ENCODE results near the gene BBS9.

BBS9 gene

DNA sequence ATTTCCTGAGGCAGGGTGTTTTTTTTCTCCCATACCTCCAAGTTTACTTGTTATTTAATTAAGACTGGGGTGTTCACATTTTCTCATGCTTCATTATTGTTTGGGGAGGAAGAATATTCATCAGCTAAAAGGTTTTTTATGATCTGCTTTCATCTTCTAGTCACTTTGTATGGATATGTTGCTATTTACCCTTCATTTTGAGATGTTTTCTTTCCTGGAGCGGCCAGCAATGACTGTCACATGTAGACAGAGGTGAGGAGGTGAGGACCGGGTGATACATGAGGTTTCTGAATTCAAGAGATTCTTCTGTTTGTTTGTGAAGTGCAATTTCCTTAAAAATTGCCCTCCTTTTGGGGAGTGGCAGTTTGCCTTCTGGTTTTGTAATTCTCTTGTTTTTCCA, 514.2 kb downstream of the BBS9 start:
- Histone ChIP-seq H3K9ac (ENCODE audit: low read length) (no peak overlapping the region), H3K27ac (ENCODE audit: low read depth, low read length) (no peak overlapping the region)

DNA sequence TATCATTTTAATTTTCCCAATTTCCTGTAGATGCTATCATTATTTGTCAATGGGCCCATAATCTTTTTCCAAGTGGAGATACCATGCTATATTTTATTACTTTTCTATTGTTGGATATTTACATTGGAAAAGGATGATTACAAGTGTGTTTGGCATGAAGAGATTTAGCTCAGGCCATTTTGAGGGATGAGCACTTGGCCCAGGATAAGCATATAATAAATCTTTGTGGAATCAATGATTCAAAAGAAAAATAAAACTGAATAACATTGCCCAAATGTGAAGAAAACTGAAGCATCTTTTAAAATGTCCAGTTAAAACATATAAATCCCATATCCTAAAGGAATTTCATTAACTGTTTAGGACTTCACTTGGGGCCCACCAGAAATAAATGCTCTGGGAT, 515.1 kb downstream of the BBS9 start:
- Histone ChIP-seq H3K27ac (ENCODE audit: low read depth, low read length) (no peak overlapping the region), H3K9me3 (ENCODE audit: insufficient read depth, low read length) (no peaks in the 10 kb centered on the region), H3K4me3 (ENCODE audit: insufficient read depth, low read length, poor library complexity, severe bottlenecking) (no peak overlapping the region), H3K36me3 (ENCODE audit: low read length) (no peaks in the 10 kb centered on the region), H3F3A (ENCODE audit: insufficient read depth) (no peaks in the 10 kb centered on the region), H3K9me2 (replicated peaks; ENCODE audit: insufficient read depth, low read length) (no peaks in the 10 kb centered on the region; the same call in 1 of the 2 replicates), H3K4me2 (ENCODE audit: low read depth, low read length, poor library complexity, severe bottlenecking) (no peak overlapping the region), H2AFZ (ENCODE audit: low read depth, low read length, severe bottlenecking) (no peak overlapping the region), H3K9ac (ENCODE audit: low read length) (no peak overlapping the region), H4K20me1 (ENCODE audit: low read depth, low read length) (no peaks in the 10 kb centered on the region), H3K79me2 (ENCODE audit: insufficient read depth, low read length) (no peaks in the 10 kb centered on the region), H3K27me3 (ENCODE audit: low read length) (0 out of 2 replicates have a peak, but pooled peaks cover 3% of the 10 kb centered on the region)
- TF ChIP-seq, protein P1, sequence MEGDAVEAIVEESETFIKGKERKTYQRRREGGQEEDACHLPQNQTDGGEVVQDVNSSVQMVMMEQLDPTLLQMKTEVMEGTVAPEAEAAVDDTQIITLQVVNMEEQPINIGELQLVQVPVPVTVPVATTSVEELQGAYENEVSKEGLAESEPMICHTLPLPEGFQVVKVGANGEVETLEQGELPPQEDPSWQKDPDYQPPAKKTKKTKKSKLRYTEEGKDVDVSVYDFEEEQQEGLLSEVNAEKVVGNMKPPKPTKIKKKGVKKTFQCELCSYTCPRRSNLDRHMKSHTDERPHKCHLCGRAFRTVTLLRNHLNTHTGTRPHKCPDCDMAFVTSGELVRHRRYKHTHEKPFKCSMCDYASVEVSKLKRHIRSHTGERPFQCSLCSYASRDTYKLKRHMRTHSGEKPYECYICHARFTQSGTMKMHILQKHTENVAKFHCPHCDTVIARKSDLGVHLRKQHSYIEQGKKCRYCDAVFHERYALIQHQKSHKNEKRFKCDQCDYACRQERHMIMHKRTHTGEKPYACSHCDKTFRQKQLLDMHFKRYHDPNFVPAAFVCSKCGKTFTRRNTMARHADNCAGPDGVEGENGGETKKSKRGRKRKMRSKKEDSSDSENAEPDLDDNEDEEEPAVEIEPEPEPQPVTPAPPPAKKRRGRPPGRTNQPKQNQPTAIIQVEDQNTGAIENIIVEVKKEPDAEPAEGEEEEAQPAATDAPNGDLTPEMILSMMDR (IDR thresholded peaks at IDR 0.05; ENCODE audit: insufficient read depth, low read length, poor library complexity, severe bottlenecking): no peak
- TF ChIP-seq EZH2phosphoT487 (conservative IDR thresholded peaks at IDR 0.05; ENCODE audit: low read length): no peak

More for the DNA sequence above, 514.2 kb downstream of the BBS9 start:
- H3K9me2 ChIP-seq (replicated peaks; ENCODE audit: insufficient read depth, low read length): no peaks in the 10 kb centered on the region; the same call in 1 of the 2 replicates
- no peaks in the 10 kb centered on the region for H4K20me1 ChIP-seq (ENCODE audit: low read depth, low read length)
- H3K36me3 ChIP-seq (ENCODE audit: low read length): no peaks in the 10 kb centered on the region
- H3K4me2 ChIP-seq (ENCODE audit: low read depth, low read length, poor library complexity, severe bottlenecking): no peak overlapping the region
- no peak overlapping the region for H2AFZ ChIP-seq (ENCODE audit: low read depth, low read length, severe bottlenecking)
- TF ChIP-seq EZH2phosphoT487 (conservative IDR thresholded peaks at IDR 0.05; ENCODE audit: low read length): no peak
- TF ChIP-seq, protein P1 (IDR thresholded peaks at IDR 0.05; ENCODE audit: insufficient read depth, low read length, poor library complexity, severe bottlenecking): no peak
- no peaks in the 10 kb centered on the region for H3K79me2 ChIP-seq (ENCODE audit: insufficient read depth, low read length)
- no peaks in the 10 kb centered on the region for H3K9me3 ChIP-seq (ENCODE audit: insufficient read depth, low read length)
- no peaks in the 10 kb centered on the region for H3F3A ChIP-seq (ENCODE audit: insufficient read depth)
- H3K4me3 ChIP-seq (ENCODE audit: insufficient read depth, low read length, poor library complexity, severe bottlenecking): no peak overlapping the region
- 0 out of 2 replicates have a peak, but pooled peaks cover 3% of the 10 kb centered on the region for H3K27me3 ChIP-seq (ENCODE audit: low read length)

DNA sequence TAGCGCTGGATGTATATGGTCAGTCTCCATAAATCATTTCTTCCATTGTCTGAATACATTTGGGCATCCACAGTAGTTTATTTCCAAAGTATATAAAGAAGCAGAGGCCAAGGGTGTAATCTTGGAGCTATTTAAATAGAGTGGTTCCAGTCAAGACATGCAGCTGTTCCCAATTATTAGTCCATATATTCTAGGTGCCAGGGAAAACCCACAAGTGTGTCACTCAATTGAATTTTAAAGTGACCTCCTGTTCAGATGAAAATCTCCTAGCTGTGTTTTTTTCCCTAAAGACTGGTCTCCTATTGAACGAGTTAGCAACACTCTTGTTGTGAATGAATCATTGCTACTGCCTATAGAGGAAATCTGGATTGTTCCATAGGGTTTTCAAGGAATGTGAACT, 515.7 kb downstream of the BBS9 start:
- Histone ChIP-seq H3K9me3 (ENCODE audit: insufficient read depth, low read length) (no peaks in the 10 kb centered on the region), H3K4me3 (ENCODE audit: insufficient read depth, low read length, poor library complexity, severe bottlenecking) (no peak overlapping the region), H4K20me1 (ENCODE audit: low read depth, low read length) (no peaks in the 10 kb centered on the region), H3K4me2 (ENCODE audit: low read depth, low read length, poor library complexity, severe bottlenecking) (no peak overlapping the region), H3K9me2 (replicated peaks; ENCODE audit: insufficient read depth, low read length) (no peaks in the 10 kb centered on the region; the same call in 1 of the 2 replicates), H3F3A (ENCODE audit: insufficient read depth) (no peaks in the 10 kb centered on the region), H3K79me2 (ENCODE audit: insufficient read depth, low read length) (no peaks in the 10 kb centered on the region), H2AFZ (ENCODE audit: low read depth, low read length, severe bottlenecking) (no peak overlapping the region), H3K27me3 (ENCODE audit: low read length) (0 out of 2 replicates have a peak, but pooled peaks cover 3% of the 10 kb centered on the region), H3K36me3 (ENCODE audit: low read length) (no peaks in the 10 kb centered on the region), H3K9ac (ENCODE audit: low read length) (no peak overlapping the region), H3K27ac (ENCODE audit: low read depth, low read length) (no peak overlapping the region)
- TF ChIP-seq, protein P1 (IDR thresholded peaks at IDR 0.05; ENCODE audit: insufficient read depth, low read length, poor library complexity, severe bottlenecking): no peak
- no peak for TF ChIP-seq EZH2phosphoT487 (conservative IDR thresholded peaks at IDR 0.05; ENCODE audit: low read length)

Data from SU-DHL-6 (cell line).